ENCODE measurements around the gene ZMYND12.

DNA sequence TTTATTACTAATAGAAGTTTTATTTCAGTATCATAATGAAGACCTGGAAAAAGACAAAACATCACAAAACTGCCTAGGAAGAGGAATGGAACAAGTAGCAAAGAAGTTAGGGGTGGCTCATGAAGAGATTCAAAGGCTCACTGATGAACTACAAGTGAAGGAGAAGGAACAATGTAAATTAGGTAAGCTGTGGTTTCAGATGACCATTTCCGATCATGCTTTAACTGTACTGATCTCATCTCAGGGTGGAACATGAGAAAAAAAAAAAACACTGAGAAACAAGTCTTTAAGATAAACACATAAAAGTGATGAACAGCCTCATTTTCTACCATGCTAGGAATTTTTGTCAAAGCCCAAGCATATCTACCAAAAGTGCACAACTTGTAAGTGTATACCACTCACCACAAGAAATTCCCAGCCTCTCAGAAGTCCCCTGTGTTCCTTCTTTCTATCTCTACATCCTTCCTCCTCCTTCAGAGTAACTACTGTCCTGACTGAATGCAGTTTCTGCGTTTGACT, 26.9 kb upstream of the ZMYND12 start:
- TF ChIP-seq, protein P1, sequence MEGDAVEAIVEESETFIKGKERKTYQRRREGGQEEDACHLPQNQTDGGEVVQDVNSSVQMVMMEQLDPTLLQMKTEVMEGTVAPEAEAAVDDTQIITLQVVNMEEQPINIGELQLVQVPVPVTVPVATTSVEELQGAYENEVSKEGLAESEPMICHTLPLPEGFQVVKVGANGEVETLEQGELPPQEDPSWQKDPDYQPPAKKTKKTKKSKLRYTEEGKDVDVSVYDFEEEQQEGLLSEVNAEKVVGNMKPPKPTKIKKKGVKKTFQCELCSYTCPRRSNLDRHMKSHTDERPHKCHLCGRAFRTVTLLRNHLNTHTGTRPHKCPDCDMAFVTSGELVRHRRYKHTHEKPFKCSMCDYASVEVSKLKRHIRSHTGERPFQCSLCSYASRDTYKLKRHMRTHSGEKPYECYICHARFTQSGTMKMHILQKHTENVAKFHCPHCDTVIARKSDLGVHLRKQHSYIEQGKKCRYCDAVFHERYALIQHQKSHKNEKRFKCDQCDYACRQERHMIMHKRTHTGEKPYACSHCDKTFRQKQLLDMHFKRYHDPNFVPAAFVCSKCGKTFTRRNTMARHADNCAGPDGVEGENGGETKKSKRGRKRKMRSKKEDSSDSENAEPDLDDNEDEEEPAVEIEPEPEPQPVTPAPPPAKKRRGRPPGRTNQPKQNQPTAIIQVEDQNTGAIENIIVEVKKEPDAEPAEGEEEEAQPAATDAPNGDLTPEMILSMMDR (IDR thresholded peaks at IDR 0.05; ENCODE audit: insufficient read depth, low read depth, low read length): no peak
- TF ChIP-seq EZH2 (IDR thresholded peaks at IDR 0.05; ENCODE audit: insufficient read depth, low read length): no peak
